Hepatocyte (in vitro differentiated cells): ENCODE measurements around the gene ZNF787. TPM values are rescaled to one million over a fixed set of nuclear protein-coding genes. Genes with fewer than 3 reads are reported as not detected.

ENCODE experiments used
- DNase-seq: peaks from one replicate; pipeline ENCODE4 v3.0.0-alpha.2; 2016; ENCODE audit warnings: low spot score
- H2AFZ ChIP-seq: fragments of 200-600 bp; sonication (generic); 2 replicates; pipeline ENCODE4 v1.6.0; 2016; ENCODE audit warnings: antibody characterized with exemption, mild to moderate bottlenecking
- H3K27ac ChIP-seq: fragments of 200-600 bp; sonication (generic); 2 replicates; pipeline ENCODE4 v1.5.1; 2016; ENCODE audit warnings: mild to moderate bottlenecking
- H3K27me3 ChIP-seq: fragments of 200-600 bp; sonication (generic); 2 replicates; pipeline ENCODE4 v1.6.1; 2016
- H3K36me3 ChIP-seq: fragments of 200-600 bp; sonication (generic); replicated peaks from 2 replicates; pipeline ENCODE4 v1.5.1; 2016; ENCODE audit warnings: low read depth; ENCODE audit not compliant: insufficient read depth
- H3K4me1 ChIP-seq: fragments of 200-600 bp; sonication (generic); 2 replicates; pipeline ENCODE4 v1.5.1; 2016; ENCODE audit warnings: mild to moderate bottlenecking, moderate library complexity; ENCODE audit not compliant: insufficient read depth
- H3K4me2 ChIP-seq: fragments of 200-600 bp; sonication (generic); 2 replicates; pipeline ENCODE4 v1.6.0; 2016
- H3K4me3 ChIP-seq: fragments of 200-600 bp; sonication (generic); 2 replicates; pipeline ENCODE4 v1.5.1; 2016; ENCODE audit warnings: mild to moderate bottlenecking
- H3K79me2 ChIP-seq: fragments of 200-600 bp; sonication (generic); 2 replicates; pipeline ENCODE4 v1.6.0; 2017; ENCODE audit warnings: mild to moderate bottlenecking
- H3K9me2 ChIP-seq: fragments of 200-600 bp; sonication (generic); replicated peaks from 2 replicates; pipeline ENCODE4 v1.6.0; 2017; ENCODE audit warnings: mild to moderate bottlenecking; ENCODE audit not compliant: insufficient read depth
- H3K9me3 ChIP-seq: fragments of 200-600 bp; sonication (generic); 2 replicates; pipeline ENCODE4 v1.5.1; 2016; ENCODE audit warnings: low read depth, mild to moderate bottlenecking
- H4K20me1 ChIP-seq: fragments of 200-600 bp; sonication (generic); 2 replicates; pipeline ENCODE4 v1.6.0; 2016; ENCODE audit warnings: mild to moderate bottlenecking; ENCODE audit not compliant: insufficient read depth, poor library complexity, severe bottlenecking
- EZH2 ChIP-seq: fragments of 200-600 bp; sonication (generic); IDR thresholded peaks from 2 replicates; pipeline ENCODE4 v1.6.1; 2016; ENCODE audit warnings: antibody characterized with exemption, mild to moderate bottlenecking, borderline replicate concordance
- EZH2phosphoT487 ChIP-seq: fragments of 200-600 bp; sonication (generic); IDR thresholded peaks from one replicate; pipeline ENCODE4 v1.6.1; 2018; ENCODE audit warnings: antibody characterized with exemption, mild to moderate bottlenecking, low read depth, moderate library complexity; ENCODE audit not compliant: unreplicated experiment, severe bottlenecking
- WGBS: methylation state at CpG from one replicate; pipeline ENCODE4 v1.1.6; 2016; ENCODE audit warnings: low lambda C conversion rate; ENCODE audit errors: missing lambda C conversion rate; 5-methylcytosine and 5-hydroxymethylcytosine counted together
- polyA plus RNA-seq: library from polyadenylated mRNA; unstranded; fragments of >200 nt; fragmentation: Nextera tagmentation; extraction: Ambion mirVana; gene quantifications from 2 replicates; pipeline ENCODE4 v1.2.1, GENCODE V29; 2016
- small RNA-seq: library from RNA; depleted of rRNA; stranded (forward); fragments of <200 nt; gene quantifications from one replicate; pipeline ENCODE3, GENCODE V24; 2014
- total RNA-seq: library from RNA; depleted of rRNA; stranded (reverse); fragments of >200 nt; gene quantifications from 2 replicates; pipeline ENCODE4 v1.2.3, GENCODE V29; 2014
- TF ChIP-seq, protein P1 (sequence below): fragments of 200-600 bp; sonication (generic); IDR thresholded peaks from 2 replicates; pipeline ENCODE4 v1.5.1; 2016; ENCODE audit warnings: antibody characterized with exemption, mild to moderate bottlenecking; ENCODE audit not compliant: poor library complexity

ZNF787 gene
- total and polyA plus RNA-seq, 2 experiments from 2014 or later: 23.5 to 24.9 TPM

DNA sequence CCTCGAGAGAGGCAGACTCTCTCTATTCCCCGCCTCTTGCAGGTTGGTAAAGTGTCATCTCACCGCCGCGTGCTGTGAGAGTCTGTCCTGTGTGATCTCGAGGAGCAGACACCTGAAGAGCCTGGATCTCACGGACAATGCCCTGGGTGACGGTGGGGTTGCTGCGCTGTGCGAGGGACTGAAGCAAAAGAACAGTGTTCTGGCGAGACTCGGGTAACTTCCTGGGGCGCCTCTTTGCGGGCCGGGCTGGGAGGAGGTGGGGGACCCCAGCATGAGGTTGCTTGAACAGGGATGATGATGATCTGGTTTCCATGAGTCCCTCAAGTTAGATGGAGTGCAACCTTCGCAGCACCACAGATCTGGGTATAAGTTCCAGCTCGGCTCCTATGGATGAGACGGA is 67.5 kb downstream of the ZNF787 start:
- no peaks in the 10 kb centered on the region for H3K36me3 ChIP-seq
- H3K27ac ChIP-seq: no peak overlapping the region
- H3K79me2 ChIP-seq: no peaks in the 10 kb centered on the region
- no peak overlapping the region for H3K4me3 ChIP-seq
- no peak overlapping the region for H3K4me2 ChIP-seq
- no peak overlapping the region for H2AFZ ChIP-seq
- H4K20me1 ChIP-seq: no peaks in the 10 kb centered on the region
- no peaks in the 10 kb centered on the region for H3K4me1 ChIP-seq
- H3K9me3 ChIP-seq: no peaks in the 10 kb centered on the region
- no peaks in the 10 kb centered on the region for H3K27me3 ChIP-seq
- WGBS: 91% methylated on average over 18 of the region's 18 CpGs
- DNase-seq: no peak
- no peaks in the 10 kb centered on the region for H3K9me2 ChIP-seq
- TF ChIP-seq EZH2phosphoT487: no peak
- no peak for TF ChIP-seq EZH2
- TF ChIP-seq, protein P1, sequence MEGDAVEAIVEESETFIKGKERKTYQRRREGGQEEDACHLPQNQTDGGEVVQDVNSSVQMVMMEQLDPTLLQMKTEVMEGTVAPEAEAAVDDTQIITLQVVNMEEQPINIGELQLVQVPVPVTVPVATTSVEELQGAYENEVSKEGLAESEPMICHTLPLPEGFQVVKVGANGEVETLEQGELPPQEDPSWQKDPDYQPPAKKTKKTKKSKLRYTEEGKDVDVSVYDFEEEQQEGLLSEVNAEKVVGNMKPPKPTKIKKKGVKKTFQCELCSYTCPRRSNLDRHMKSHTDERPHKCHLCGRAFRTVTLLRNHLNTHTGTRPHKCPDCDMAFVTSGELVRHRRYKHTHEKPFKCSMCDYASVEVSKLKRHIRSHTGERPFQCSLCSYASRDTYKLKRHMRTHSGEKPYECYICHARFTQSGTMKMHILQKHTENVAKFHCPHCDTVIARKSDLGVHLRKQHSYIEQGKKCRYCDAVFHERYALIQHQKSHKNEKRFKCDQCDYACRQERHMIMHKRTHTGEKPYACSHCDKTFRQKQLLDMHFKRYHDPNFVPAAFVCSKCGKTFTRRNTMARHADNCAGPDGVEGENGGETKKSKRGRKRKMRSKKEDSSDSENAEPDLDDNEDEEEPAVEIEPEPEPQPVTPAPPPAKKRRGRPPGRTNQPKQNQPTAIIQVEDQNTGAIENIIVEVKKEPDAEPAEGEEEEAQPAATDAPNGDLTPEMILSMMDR: no peak

Small RNA genes within 50 kb of the gene (small RNA-seq; reads per million reads assigned to genes)
- gene AC024580.2: not detected
- not detected for gene RF00019

Other genes starting within 250 kb of the ZNF787 start
- gene NLRP13, start 189.0 kb downstream of the ZNF787 start, total RNA-seq: not detected in 2 replicates
- gene NLRP13, start 189.0 kb downstream of the ZNF787 start, polyA plus RNA-seq: not detected in 2 replicates
- not detected in 2 replicates for gene NLRP8, start 173.5 kb downstream of the ZNF787 start, total RNA-seq
- gene NLRP8, start 173.5 kb downstream of the ZNF787 start, polyA plus RNA-seq: not detected in 2 replicates
- not detected in 2 replicates for gene NLRP5, start 134.5 kb downstream of the ZNF787 start, total RNA-seq
- not detected in 2 replicates for gene NLRP5, start 134.5 kb downstream of the ZNF787 start, polyA plus RNA-seq
- gene ZNF444, start 20.0 kb upstream of the ZNF787 start, total RNA-seq: 38.3 and 46.6 TPM in 2 replicates
- 60.2 and 74.3 TPM in 2 replicates for gene ZNF444, start 20.0 kb upstream of the ZNF787 start, polyA plus RNA-seq
- not detected in 2 replicates for gene GALP, start 54.7 kb upstream of the ZNF787 start, total RNA-seq
- gene GALP, start 54.7 kb upstream of the ZNF787 start, polyA plus RNA-seq: not detected in 2 replicates
- not detected in 2 replicates for gene ZSCAN5B, start 76.5 kb upstream of the ZNF787 start, total RNA-seq
- gene ZSCAN5B, start 76.5 kb upstream of the ZNF787 start, polyA plus RNA-seq: not detected in 2 replicates
- gene ZSCAN5C, start 81.0 kb upstream of the ZNF787 start, total RNA-seq: not detected in 2 replicates
- not detected in 2 replicates for gene ZSCAN5C, start 81.0 kb upstream of the ZNF787 start, polyA plus RNA-seq
- gene EDDM13, start 151.5 kb upstream of the ZNF787 start, total RNA-seq: not detected in 2 replicates
- 1.3 TPM in 1 of 2 replicates, not detected in the other for gene EDDM13, start 151.5 kb upstream of the ZNF787 start, polyA plus RNA-seq
- 7.0 and 10.6 TPM in 2 replicates for gene ZSCAN5A, start 193.5 kb upstream of the ZNF787 start, total RNA-seq
- gene ZSCAN5A, start 193.5 kb upstream of the ZNF787 start, polyA plus RNA-seq: 4.9 and 7.3 TPM in 2 replicates